Measurements from ENCODE around the gene BRD4. TPM values are rescaled to one million over a fixed set of nuclear protein-coding genes. Genes with fewer than 3 reads are reported as not detected.

The BRD4 gene
- total and polyA plus RNA-seq, 8 donors: 51.1 to 89.6 (median 56.6) TPM

DNA sequence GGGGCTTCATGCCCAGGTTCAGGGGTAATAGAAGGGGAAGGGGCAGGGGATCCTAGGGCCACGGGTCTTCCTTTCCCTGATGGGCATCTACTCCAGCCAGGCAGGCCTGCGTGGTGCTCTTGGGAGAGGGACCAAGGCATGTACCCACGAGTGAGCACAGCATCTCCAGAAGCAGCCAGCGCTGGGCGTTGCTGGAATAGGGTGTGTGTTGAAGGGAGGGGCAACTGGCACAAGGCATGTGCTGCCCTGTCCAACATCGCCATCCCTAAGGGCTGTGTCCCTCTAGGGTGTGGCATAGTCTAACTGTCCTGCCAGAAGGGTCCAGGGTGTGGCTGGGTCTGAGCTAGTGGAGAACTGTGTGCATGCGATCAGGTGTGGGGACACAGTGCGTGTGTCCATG is 134.4 kb downstream of the BRD4 start:
- no peak for TF ChIP-seq CTCF (IDR thresholded peaks at IDR 0.05)
- DNase-seq (no peak), ATAC-seq (no peak)
- Histone ChIP-seq H3K9me3 (no peaks in the 10 kb centered on the region), H3K27me3 (peaks cover 0 to 98% of the 10 kb centered on the region in 2 donors), H3K4me3 (no peak overlapping the region), H3K27ac (no peak overlapping the region), H3K36me3 (no peaks in the 10 kb centered on the region), H3K4me1 (peaks cover 0 to 25% of the 10 kb centered on the region in 2 donors)
- intact Hi-C loops (cut with DNase I): no loop called here

GRCh38 chr19:15197275-15197941 is 134.9 kb downstream of the BRD4 start:
- Histone ChIP-seq H3K36me3 (no peaks in the 10 kb centered on the region), H3K27ac (no peak overlapping the region), H3K9me3 (no peaks in the 10 kb centered on the region), H3K4me1 (peaks cover 0 to 25% of the 10 kb centered on the region in 2 donors), H3K4me3 (no peak overlapping the region), H3K27me3 (peaks cover 0 to 93% of the 10 kb centered on the region in 2 donors)
- no peak for DNase-seq
- ATAC-seq: no peak
- intact Hi-C loops (cut with DNase I): no loop called here
- no peak for TF ChIP-seq CTCF (IDR thresholded peaks at IDR 0.05)

DNA sequence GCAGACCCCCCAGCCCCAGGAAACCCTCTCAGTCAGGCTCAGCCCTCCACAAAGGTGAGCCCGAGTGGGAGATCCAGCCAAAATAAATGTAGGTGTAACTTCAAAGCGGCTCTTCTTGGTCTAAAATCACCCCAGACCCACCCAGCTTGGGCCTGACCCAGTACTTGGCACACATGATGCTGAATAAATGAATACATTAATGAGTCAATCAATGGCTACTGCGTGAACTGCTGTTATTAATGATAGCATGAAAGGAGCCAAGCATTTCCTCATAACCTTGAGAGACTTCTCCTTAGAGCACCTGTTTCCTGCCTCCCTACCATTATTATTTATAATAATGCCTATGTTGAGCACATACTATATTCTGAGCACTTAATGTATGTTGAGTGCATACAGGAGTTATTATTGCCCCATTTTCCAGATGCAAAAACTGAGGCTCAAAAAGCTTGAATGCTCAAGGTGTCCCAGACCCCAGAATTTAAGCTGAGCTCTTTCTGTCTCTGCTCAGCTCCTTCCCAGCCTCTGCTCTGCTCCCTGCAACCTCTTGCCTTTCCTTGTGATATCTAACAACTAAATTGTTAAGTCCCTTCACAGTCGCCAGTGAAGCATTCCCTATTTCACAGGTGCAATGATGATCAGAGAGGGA is 135.9 kb downstream of the BRD4 start:
- TF ChIP-seq CTCF (IDR thresholded peaks at IDR 0.05): no peak
- H3K4me1 ChIP-seq: peaks cover 0 to 25% of the 10 kb centered on the region in 2 donors
- intact Hi-C loops (cut with DNase I): no loop called here
- peaks cover 0 to 90% of the 10 kb centered on the region in 2 donors for H3K27me3 ChIP-seq
- peaks cover 0 to 1% of the 10 kb centered on the region in 2 donors for H3K36me3 ChIP-seq
- no peak overlapping the region for H3K27ac ChIP-seq
- DNase-seq (no peak), ATAC-seq (no peak)
- peak overlapping the region in 1 of 2 donors; percentile 28 for H3K4me3 ChIP-seq
- H3K9me3 ChIP-seq: no peaks in the 10 kb centered on the region

DNA sequence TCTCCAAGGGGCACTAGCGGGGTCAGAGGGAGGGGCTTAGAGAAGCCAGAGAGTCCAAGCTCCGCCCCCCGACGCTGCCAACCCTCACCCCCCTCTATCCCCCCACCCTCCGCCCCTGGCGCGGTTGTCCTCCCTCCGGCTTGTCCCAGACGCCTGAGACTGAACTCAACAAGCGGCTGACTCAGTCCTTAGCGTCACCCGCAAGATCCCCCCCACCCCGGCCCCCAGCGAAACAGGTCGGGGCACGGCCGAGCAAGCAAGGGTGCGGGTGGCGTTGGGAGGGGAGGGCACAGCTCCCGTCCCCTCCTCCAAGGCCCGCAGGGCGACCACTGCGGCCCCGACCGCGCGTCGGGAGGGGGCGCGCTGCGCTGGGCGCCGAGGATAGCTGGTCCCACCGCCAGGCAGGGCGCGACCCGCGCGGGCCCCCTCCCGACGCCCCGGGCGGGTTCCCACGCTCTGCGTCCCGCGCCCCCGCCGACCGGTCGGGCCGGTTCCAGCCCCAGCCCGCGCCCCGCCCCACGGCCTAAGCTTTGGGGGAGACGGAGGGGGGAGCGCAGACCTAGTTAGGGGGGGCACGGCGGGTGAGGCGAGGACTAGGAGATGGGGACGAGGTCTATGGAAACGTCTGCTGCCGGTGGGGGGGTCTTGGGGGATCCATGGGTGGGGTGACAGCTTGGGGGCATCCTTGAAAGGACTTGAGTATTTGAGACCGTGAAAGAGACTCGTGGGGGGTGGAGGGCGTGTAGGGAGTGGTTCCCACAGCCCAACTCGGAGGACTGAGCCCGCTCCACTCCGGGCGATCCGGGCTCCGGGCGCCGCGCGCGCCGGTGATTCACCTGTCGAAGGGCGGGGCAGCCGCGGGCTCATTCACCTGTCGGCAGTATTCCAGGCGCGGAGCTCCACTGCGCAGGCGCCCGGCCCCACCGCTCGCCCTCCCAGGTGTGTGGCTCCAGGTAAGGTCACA is 136.7 kb downstream of the BRD4 start:
- H3K4me1 ChIP-seq: peaks cover 0 to 25% of the 10 kb centered on the region in 2 donors
- DNase-seq: peak in 3 of 4 donors; percentile 79 to 92 (median 82)
- H3K27me3 ChIP-seq: peaks cover 0 to 83% of the 10 kb centered on the region in 2 donors
- H3K9me3 ChIP-seq: no peaks in the 10 kb centered on the region
- peaks cover 0 to 5% of the 10 kb centered on the region in 2 donors for H3K36me3 ChIP-seq
- H3K27ac ChIP-seq: peak overlapping the region; percentile 23 to 78
- TF ChIP-seq CTCF (IDR thresholded peaks at IDR 0.05): no peak
- intact Hi-C loops (cut with DNase I): no loop called here
- ATAC-seq: peak; percentile 86
- peak overlapping the region; percentile 28 to 29 for H3K4me3 ChIP-seq
